Dedifferentiated amniotic fluid mesenchymal stem cell (primary cell): ENCODE results near the gene RHOT1.
A peak's percentile ranks its signal among the peaks of the same experiment; 100 is the strongest.
"Not testable (repeated sequence)": the region's sequence is repeated elsewhere in the genome, so short reads cannot be mapped to it uniquely, and the experiment has no call there.

Experiments used
- DNase-seq: peaks from one replicate; pipeline ENCODE4 v3.0.0-alpha.2; 2016; ENCODE audit errors: extremely low spot score

Gene RHOT1

GRCh38 chr17:32159586-32160438 lies 17.5 kb downstream of the RHOT1 start:
- DNase-seq: no peak

DNA sequence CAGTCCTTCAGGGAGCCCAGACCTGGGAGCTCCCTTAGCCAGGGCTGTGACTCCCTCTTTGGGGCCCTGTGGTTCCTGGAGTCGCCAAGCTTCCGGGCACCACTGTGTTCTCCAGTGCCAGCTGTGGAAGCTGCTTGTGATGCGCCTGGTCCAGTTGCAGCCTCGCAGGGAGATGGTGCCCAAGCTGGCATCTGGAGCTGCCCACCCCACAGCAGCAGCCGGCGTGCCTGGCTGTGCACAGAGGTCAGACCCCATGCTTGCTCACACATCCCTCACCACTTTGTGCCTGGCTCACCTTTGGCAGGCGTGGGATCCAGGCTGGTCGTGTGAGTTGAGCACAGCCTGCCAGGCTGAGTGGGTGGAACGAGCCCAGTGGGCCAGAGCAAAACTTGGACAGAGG lies 18.2 kb downstream of the RHOT1 start:
- no peak for DNase-seq

- no peak for DNase-seq
Measured at GRCh38 chr17:32161029-32161428, 18.7 kb downstream of the RHOT1 start.

DNA sequence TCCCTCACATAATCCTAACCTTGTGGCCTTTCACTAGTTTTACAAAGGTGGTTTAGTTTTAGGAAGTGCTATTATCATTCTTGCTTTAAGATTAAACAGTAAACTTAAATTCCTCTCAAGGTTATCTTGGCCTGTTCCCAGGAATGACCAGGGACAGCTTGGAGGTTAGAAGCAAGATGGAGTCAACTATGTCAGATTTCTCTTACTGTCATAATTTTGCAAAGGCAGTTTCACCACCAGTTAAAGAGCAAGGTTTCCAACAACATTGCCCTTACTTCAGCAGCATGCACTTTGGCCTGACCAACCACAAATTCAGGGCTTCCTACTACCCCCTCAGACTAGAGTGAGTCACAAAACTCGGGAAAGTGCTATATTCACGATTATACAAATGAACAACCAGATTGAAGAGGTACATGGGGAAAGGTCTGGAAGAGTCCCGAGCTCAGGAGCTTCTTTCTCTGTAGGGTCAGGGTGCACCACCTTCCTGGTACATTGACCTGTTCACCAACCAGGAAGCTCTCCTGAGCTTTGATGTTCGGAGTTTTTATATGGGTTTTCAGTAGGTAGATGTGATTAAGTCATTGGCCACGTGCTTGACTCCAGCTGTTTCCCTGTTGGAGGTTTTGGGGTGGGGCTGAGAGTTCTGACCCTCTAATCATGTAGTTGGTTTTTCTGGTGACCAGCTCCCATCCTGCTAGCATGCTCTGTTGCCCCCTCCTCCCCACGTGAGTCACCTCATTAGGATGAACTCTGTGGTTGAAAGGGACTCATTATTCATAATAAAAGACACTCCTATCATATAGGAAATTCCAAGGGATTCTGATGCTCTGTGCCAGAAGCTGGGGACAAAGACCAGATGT lies 19.4 kb downstream of the RHOT1 start:
- peak; percentile 18 for DNase-seq

DNA sequence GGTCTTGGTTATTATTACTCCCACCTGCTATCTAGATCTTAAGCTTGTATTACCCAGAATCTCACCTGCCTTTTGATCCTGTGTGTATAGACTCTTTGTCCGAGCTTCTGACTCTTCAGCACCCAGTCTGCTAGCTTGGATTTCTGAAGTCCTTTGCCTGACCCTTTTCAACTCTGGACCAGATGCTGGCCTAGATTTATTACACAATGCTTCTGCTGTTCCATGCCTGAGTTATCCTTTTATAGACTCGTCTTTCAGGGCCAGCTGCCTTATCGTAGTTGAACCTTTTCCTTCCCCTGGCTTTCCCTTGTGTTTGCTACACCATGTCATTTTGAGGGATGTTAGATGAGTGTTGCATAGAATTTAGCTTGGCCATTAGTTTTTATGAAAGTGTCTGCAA lies 32.6 kb downstream of the RHOT1 start:
- DNase-seq: no peak

- DNase-seq: not testable (repeated sequence)
Measured at GRCh38 chr17:32178679-32179078, 36.4 kb downstream of the RHOT1 start.

DNA sequence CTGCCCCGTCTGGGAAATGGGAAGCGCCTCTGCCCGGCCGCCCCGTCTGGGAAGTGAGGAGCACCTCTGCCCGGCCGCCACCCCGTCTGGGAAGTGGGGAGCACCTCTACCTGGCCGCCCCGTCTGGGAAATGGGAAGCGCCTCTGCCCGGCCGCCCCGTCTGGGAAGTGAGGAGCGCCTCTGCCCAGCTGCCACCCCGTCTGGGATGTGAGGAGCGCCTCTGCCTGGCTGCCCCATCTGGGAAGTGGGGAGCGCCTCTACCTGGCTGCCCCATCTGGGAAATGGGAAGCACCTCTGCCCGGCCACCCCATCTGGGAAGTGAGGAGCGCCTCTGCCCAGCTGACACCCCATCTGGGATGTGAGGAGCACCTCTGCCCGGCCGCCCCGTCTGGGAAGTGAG lies 36.8 kb downstream of the RHOT1 start:
- DNase-seq: not testable (repeated sequence)

DNA sequence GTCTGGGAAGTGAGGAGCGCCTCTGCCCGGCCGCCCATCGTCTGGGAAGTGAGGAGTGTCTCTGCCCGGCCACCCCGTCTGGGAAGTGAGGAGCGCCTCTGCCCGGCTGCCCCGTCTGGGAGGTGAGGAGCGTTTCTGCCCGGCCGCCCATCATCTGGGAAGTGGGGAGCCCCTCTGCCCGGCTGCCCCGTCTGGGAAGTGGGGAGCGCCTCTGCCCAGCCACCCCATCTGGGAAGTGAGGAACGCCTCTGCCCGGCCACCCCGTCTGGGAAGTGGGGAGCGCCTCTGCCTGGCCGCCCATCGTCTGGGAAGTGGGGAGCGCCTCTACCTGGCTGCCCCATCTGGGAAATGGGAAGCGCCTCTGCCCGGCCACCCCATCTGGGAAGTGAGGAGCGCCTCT lies 37.2 kb downstream of the RHOT1 start:
- not testable (repeated sequence) for DNase-seq

DNA sequence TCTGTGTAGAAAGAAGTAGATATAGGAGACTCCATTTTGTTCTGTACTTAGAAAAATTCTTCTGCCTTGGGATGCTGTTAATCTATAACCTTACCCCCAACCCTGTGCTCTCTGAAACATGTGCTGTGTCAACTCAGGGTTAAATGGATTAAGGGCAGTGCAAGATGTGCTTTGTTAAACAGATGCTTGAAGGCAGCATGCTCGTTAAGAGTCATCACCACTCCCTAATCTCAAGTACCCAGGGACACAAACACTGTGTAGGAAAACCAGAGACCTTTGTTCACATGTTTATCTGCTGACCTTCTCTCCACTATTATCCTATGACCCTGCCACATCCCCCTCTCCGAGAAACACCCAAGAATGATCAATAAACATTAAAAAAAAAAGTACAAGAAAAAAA lies 38.0 kb downstream of the RHOT1 start:
- DNase-seq: not testable (repeated sequence)

- no peak for DNase-seq
Measured at GRCh38 chr17:32185875-32186274, 43.6 kb downstream of the RHOT1 start.

DNA sequence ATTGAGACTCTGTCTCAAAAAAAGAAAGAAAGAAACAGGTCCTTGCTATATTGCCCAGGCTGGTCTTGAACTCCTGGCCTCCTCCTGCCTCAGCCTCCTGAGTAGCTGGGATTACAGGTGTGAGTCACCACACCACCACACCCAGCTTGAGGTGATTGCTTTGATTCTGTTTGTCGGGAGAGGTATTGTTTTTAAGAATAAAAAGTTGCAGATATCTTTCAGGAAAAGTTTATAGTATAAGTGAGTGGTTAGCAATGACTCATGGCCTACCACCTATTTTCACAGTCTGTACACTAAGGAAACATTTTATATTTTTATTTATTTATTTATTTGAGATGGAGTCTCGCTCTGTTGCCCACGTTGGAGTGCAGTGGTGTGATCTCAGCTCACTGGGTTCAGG lies 45.0 kb downstream of the RHOT1 start:
- no peak for DNase-seq

- no peak for DNase-seq
Measured at GRCh38 chr17:32189343-32189742, 47.0 kb downstream of the RHOT1 start.

GRCh38 chr17:32191306-32191705 lies 49.0 kb downstream of the RHOT1 start:
- DNase-seq: peak; percentile 72

- peak; percentile 27 for DNase-seq
Measured at GRCh38 chr17:32192379-32192778, 50.1 kb downstream of the RHOT1 start.

DNA sequence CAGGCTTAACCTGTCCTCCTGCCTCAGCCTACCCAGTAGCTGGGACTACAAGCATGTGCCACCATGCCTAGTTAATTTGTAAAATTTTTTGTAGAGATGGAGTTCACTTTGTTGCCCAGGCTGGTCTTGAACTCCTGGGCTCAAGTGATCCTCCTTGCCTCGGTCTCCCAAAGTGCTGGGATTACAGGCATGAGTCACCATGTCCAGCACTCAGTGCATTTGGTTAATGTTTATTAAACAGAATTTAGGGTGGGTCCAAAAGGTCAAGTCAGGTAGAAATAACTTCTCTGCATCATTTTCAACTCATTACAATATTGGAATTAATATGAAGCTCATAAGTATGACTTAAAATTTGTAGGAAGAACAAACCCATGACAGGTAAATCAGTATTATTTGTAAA lies 55.7 kb downstream of the RHOT1 start:
- no peak for DNase-seq

DNA sequence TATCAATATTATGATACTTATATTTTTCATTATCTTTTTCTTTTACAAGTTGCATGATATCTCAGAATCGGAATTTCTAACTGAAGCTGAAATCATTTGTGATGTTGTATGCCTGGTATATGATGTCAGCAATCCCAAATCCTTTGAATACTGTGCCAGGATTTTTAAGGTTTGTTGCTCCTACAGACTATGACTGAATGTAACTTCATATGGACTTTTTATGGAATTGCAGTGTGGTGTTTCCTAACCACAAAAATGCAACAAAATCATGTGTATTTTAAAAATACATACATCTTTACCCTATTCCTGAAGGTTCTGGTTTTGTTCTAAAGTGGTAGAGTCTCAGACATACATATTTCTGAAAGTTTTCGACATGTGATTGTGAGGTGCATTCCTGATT lies 64.6 kb downstream of the RHOT1 start:
- DNase-seq: peak; percentile 69

DNA sequence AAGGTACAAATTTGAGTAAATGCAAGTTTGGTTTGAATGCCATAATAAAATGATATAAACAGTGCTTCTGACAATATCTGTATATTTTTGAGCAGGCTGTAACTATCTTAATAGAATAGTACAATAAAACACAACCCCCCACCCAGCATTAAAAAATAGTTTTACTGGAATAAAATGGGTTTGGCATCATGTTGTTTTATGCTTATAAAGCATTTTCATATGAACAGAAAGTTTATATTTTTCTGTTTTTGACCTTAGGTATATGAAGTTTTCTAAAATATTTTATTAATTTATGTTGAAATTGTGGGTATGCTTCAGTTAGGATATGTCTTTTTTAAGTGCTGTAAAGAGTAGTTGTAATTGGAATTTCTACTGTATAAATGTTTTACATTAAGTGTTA lies 66.1 kb downstream of the RHOT1 start:
- DNase-seq: no peak

- no peak for DNase-seq
Measured at GRCh38 chr17:32209608-32210007, 67.3 kb downstream of the RHOT1 start.

- no peak for DNase-seq
Measured at GRCh38 chr17:32211671-32212070, 69.4 kb downstream of the RHOT1 start.

DNA sequence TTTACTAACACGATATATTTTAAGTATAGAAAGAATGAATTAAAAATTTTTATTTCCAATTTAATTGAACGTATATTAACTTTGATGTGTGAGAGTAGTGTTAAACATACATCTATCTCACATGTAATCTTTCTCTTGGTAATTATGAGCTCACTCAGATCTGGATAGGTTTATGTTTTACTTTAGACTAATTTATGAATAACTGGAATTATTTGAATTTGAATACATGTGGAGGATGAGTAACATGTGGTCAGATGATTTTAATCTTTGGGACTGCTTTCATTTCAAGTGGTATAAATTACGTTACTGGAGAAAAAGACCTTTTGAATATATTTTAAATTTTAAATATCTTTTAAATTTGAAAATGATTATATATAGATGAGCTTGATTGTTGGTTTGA lies 73.4 kb downstream of the RHOT1 start:
- no peak for DNase-seq

GRCh38 chr17:32222621-32223020 lies 80.3 kb downstream of the RHOT1 start:
- DNase-seq: no peak

DNA sequence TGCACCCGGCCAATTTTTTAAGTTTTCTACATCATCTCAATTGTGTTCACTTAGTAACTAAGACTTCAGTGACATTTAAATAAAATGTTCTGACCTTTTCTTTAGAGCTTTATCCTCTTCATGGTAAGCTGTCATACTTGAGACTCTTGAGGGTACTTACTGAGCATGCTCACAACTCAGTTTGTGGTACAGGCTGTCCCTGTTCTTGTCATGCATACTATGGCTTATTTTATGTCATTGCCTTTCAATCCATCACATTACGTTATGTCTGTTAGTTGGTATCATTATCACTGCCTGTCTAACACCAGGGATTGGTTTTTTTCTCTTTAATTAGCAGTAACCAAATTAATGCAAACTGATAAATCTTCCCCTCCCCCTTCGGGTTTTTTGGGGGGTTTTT lies 81.4 kb downstream of the RHOT1 start:
- DNase-seq: no peak

DNA sequence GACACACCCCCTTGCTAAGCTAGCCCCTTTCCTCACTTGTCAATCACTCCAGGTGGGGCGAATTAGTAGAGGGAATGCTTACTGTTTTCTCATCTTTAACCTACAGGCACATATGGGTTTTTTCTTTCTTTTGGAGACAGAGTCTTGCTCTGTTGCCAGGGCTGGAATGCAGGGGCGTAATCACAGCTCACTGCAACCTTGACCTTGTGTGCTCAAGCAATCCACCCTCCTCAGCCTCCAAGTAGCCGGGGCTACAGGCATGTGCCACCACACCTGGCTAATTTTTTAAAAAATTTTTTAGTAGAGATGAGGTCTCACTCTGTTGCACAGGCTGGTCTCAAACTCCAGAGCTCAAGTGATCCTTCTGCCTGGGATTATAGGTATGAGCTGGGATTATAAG lies 84.6 kb downstream of the RHOT1 start:
- no peak for DNase-seq
